ENCODE results near the gene CRYAB. TPM values are rescaled to one million over a fixed set of nuclear protein-coding genes. Genes with fewer than 3 reads are reported as not detected.

Gene CRYAB
- total RNA-seq, 1 experiment from 2014 or later, result 1.1 TPM

DNA sequence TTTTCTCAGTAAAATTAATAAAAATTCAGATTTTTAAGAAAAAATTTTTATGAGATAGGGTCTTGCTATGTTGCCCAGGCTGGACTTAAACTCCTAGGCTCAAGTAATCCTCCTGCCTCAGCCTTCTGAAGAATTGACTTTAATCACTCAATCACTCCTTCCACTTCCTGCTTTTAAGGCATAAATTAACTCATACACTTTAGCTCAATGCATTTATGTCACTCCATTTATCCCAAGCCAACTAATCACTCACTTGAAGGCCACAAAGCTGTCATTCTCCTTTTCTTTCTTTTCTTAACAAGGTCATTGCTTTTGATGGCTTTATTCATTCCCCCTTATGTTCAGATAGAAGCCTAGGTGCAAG lies 41.1 kb downstream of the CRYAB start:
- H3K27ac Mint-ChIP-seq (ENCODE audit: unreplicated experiment), result peak overlapping the region; percentile 53
- no peaks in the 10 kb centered on the region for H3K27me3 Mint-ChIP-seq (ENCODE audit: insufficient read depth, unreplicated experiment)
- intact Hi-C loops (cut with micrococcal nuclease; ENCODE audit: unreplicated experiment), result loop anchor here (2.0 kb wide), 2 partner anchors 48 to 56 kb away; partner anchors contain the start of gene C11orf52
- DNase-seq, result no peak
- no TSS peak for BruUV-seq (replicated peaks)
- TF ChIP-seq, protein P1, sequence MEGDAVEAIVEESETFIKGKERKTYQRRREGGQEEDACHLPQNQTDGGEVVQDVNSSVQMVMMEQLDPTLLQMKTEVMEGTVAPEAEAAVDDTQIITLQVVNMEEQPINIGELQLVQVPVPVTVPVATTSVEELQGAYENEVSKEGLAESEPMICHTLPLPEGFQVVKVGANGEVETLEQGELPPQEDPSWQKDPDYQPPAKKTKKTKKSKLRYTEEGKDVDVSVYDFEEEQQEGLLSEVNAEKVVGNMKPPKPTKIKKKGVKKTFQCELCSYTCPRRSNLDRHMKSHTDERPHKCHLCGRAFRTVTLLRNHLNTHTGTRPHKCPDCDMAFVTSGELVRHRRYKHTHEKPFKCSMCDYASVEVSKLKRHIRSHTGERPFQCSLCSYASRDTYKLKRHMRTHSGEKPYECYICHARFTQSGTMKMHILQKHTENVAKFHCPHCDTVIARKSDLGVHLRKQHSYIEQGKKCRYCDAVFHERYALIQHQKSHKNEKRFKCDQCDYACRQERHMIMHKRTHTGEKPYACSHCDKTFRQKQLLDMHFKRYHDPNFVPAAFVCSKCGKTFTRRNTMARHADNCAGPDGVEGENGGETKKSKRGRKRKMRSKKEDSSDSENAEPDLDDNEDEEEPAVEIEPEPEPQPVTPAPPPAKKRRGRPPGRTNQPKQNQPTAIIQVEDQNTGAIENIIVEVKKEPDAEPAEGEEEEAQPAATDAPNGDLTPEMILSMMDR (IDR thresholded peaks at IDR 0.05; ENCODE audit: insufficient read depth in 1 of 2, low read depth in 1 of 2, low read length in 1 of 2, severe bottlenecking in 1 of 2, unreplicated experiment in 1 of 2), result no peak
- peaks cover 16% of the 10 kb centered on the region for H3K4me1 Mint-ChIP-seq (ENCODE audit: low read depth, unreplicated experiment)
- H3K4me3 Mint-ChIP-seq (ENCODE audit: unreplicated experiment), result peak overlapping the region; percentile 91
- ChIA-PET CTCF (interaction anchor here (0.6 to 2.6 kb wide), 16 partner anchors 10 to 320 kb away, joined by 3 to 31 read pairs (median 5); partner anchors contain the start of genes C11orf52 and PPP2R1B), POLR2A (interaction anchor here (1.6 to 2.2 kb wide), 3 partner anchors 48 to 104 kb away, joined by 7 to 13 read pairs (median 9); partner anchors contain the start of genes C11orf52 and PPP2R1B)
- Histone ChIP-seq H3K9me3 (no peaks in the 10 kb centered on the region), H3K4me3 (ENCODE audit: low read depth, low read length) (peak overlapping the region; percentile 94), H3K36me3 (ENCODE audit: control insufficient read depth, insufficient read depth, low read length) (no peaks in the 10 kb centered on the region), H3K4me1 (0 out of 2 replicates have a peak, but pooled peaks cover 3% of the 10 kb centered on the region), H3K27me3 (replicated peaks; ENCODE audit: control insufficient read depth, insufficient read depth, low read length) (no peaks in the 10 kb centered on the region)
- H3K36me3 Mint-ChIP-seq (ENCODE audit: insufficient read depth, unreplicated experiment), result peaks cover 38% of the 10 kb centered on the region
- H3K9me3 Mint-ChIP-seq (ENCODE audit: unreplicated experiment), result no peaks in the 10 kb centered on the region

- CTCF ChIA-PET, result interaction anchor here (0.6 to 2.6 kb wide), 16 partner anchors 10 to 320 kb away, joined by 3 to 31 read pairs (median 5); partner anchors contain the start of genes C11orf52 and PPP2R1B
- H3K27me3 ChIP-seq (replicated peaks; ENCODE audit: control insufficient read depth, insufficient read depth, low read length), result no peaks in the 10 kb centered on the region
- BruUV-seq (replicated peaks), result no TSS peak
- TF ChIP-seq, protein P1 (IDR thresholded peaks at IDR 0.05; ENCODE audit: insufficient read depth in 1 of 2, low read depth in 1 of 2, low read length in 1 of 2, severe bottlenecking in 1 of 2, unreplicated experiment in 1 of 2), result no peak
- Mint-ChIP-seq H3K4me3 (ENCODE audit: unreplicated experiment) (peak overlapping the region; percentile 91), H3K9me3 (ENCODE audit: unreplicated experiment) (no peaks in the 10 kb centered on the region), H3K27ac (ENCODE audit: unreplicated experiment) (peak overlapping the region; percentile 53), H3K27me3 (ENCODE audit: insufficient read depth, unreplicated experiment) (no peaks in the 10 kb centered on the region), H3K4me1 (ENCODE audit: low read depth, unreplicated experiment) (peaks cover 16% of the 10 kb centered on the region), H3K36me3 (ENCODE audit: insufficient read depth, unreplicated experiment) (peaks cover 40% of the 10 kb centered on the region)
- H3K4me3 ChIP-seq (ENCODE audit: low read depth, low read length), result peak overlapping the region; percentile 94
- no peaks in the 10 kb centered on the region for H3K36me3 ChIP-seq (ENCODE audit: control insufficient read depth, insufficient read depth, low read length)
- POLR2A ChIA-PET, result interaction anchor here (1.6 to 2.2 kb wide), 3 partner anchors 49 to 104 kb away, joined by 7 to 13 read pairs (median 9); partner anchors contain the start of genes C11orf52 and PPP2R1B
- H3K4me1 ChIP-seq, result 0 out of 2 replicates have a peak, but pooled peaks cover 3% of the 10 kb centered on the region
- no peak for DNase-seq
- intact Hi-C loops (cut with micrococcal nuclease; ENCODE audit: unreplicated experiment), result loop anchor here (2.0 kb wide), 2 partner anchors 49 to 57 kb away; partner anchors contain the start of gene C11orf52
- no peaks in the 10 kb centered on the region for H3K9me3 ChIP-seq
Measured at GRCh38 chr11:111870113-111870512, 41.5 kb downstream of the CRYAB start.

DNA sequence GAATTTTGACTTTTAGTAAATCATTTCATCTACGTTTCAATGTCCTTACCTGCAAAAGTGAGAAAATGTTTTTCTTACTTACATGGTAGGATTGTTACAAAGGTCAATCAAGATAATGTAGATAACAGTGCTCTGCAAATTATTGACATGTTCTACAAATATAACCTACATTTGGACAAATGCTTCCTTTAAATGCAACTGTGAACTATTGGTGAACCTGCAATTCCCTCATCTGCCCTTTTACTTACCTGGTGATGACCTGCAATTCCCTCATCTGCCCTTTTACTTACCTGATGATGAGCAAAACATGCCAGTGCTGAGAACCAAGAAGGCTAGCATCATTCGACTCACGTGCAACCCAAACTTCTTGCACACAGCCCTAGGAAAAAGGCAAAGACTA lies 51.3 kb downstream of the CRYAB start:
- H3K27me3 Mint-ChIP-seq (ENCODE audit: insufficient read depth, unreplicated experiment), result no peaks in the 10 kb centered on the region
- no peak overlapping the region for H3K4me3 Mint-ChIP-seq (ENCODE audit: unreplicated experiment)
- TF ChIP-seq, protein P1 (IDR thresholded peaks at IDR 0.05; ENCODE audit: insufficient read depth in 1 of 2, low read depth in 1 of 2, low read length in 1 of 2, severe bottlenecking in 1 of 2, unreplicated experiment in 1 of 2), result no peak
- ChIA-PET POLR2A (no interaction called here), CTCF (interaction anchor here (0.7 kb wide), 1 partner anchor 11 kb away, joined by 4 read pairs; the partner anchor contains the start of gene ALG9)
- intact Hi-C loops (cut with micrococcal nuclease; ENCODE audit: unreplicated experiment), result no loop called here
- H3K36me3 Mint-ChIP-seq (ENCODE audit: insufficient read depth, unreplicated experiment), result peaks cover 18% of the 10 kb centered on the region
- peaks cover 2% of the 10 kb centered on the region; the same call in 1 of the 2 replicates for H3K36me3 ChIP-seq (ENCODE audit: control insufficient read depth, insufficient read depth, low read length)
- no TSS peak for BruUV-seq (replicated peaks)
- no peak for DNase-seq
- no peaks in the 10 kb centered on the region for H3K9me3 Mint-ChIP-seq (ENCODE audit: unreplicated experiment)
- no peaks in the 10 kb centered on the region for H3K27me3 ChIP-seq (replicated peaks; ENCODE audit: control insufficient read depth, insufficient read depth, low read length)
- no peaks in the 10 kb centered on the region for H3K4me1 Mint-ChIP-seq (ENCODE audit: low read depth, unreplicated experiment)
- H3K4me3 ChIP-seq (ENCODE audit: low read depth, low read length), result no peak overlapping the region
- no peaks in the 10 kb centered on the region for H3K9me3 ChIP-seq
- H3K4me1 ChIP-seq, result peaks cover 11% of the 10 kb centered on the region
- no peak overlapping the region for H3K27ac Mint-ChIP-seq (ENCODE audit: unreplicated experiment)

Other genes with a start within 250 kb of the CRYAB start
- 109 and 114 TPM in 2 replicates for gene PPP2R1B, start 145.4 kb downstream of the CRYAB start, total RNA-seq (2022)
- 55.3 and 57.4 TPM in 2 replicates for gene ALG9, start 40.2 kb downstream of the CRYAB start, total RNA-seq (2022)
- gene FDXACB1, start 32.6 kb downstream of the CRYAB start, total RNA-seq (2022), result 4.3 and 4.7 TPM in 2 replicates
- gene CFAP68, start 32.2 kb downstream of the CRYAB start, total RNA-seq (2022), result 69.8 and 71.4 TPM in 2 replicates
- gene HSPB2, start 964 bp upstream of the CRYAB start, total RNA-seq (2022), result not detected in 2 replicates
- gene C11orf52, start 7.1 kb upstream of the CRYAB start, total RNA-seq (2022), result 14.4 and 14.8 TPM in 2 replicates
- 4.9 and 6.4 TPM in 2 replicates for gene DIXDC1, start 25.6 kb upstream of the CRYAB start, total RNA-seq (2022)
- 99.3 and 100.0 TPM in 2 replicates for gene DLAT, start 113.6 kb upstream of the CRYAB start, total RNA-seq (2022)
- 2.6 and 2.7 TPM in 2 replicates for gene PIH1D2, start 162.2 kb upstream of the CRYAB start, total RNA-seq (2022)
- gene NKAPD1, start 162.5 kb upstream of the CRYAB start, total RNA-seq (2022), result 36.9 and 37.4 TPM in 2 replicates
- 147 and 154 TPM in 2 replicates for gene TIMM8B, start 175.0 kb upstream of the CRYAB start, total RNA-seq (2022)
- 157 and 166 TPM in 2 replicates for gene SDHD, start 175.1 kb upstream of the CRYAB start, total RNA-seq (2022)